Right ventricle myocardium superior (tissue), 1 donor: Measurements from ENCODE around the gene TXNDC11. TPM values are rescaled to one million over a fixed set of nuclear protein-coding genes. Genes with fewer than 3 reads are reported as not detected.
"Not testable (repeated sequence)": the region's sequence is repeated elsewhere in the genome, so short reads cannot be mapped to it uniquely, and the experiment has no call there.

Experiments
- ATAC-seq: fragments of 200-7000 bp; cut with Tn5 transposase; one replicate; pipeline ENCODE4 v1.9.1; 2020; ENCODE audit warnings: mild to moderate bottlenecking; ENCODE audit not compliant: poor library complexity
- DNase-seq: peaks from one replicate; pipeline ENCODE4 v3.0.0-alpha.2; 2020
- intact Hi-C: fragments of 100-400 bp; cut with DNase I; formaldehyde crosslinking; loops from one replicate; pipeline ENCODE4 v1.11.2; 2022
- long read RNA-seq: library from polyadenylated mRNA; unstranded; transcript quantifications from one replicate; pipeline ENCODE4 v2.0.0, GENCODE V29; 2021
- total RNA-seq: library from RNA; stranded (reverse); fragmentation: NEBNext Ultra II Directional; extraction: Animal tissue kit (Norgen Biotek cat#: 25700); gene quantifications from one replicate; pipeline ENCODE4 v1.2.1, GENCODE V29; 2021
- donor health status: DM: no; HTN: yes; CAD: no; lungs with severe emphysema.

Gene TXNDC11, protein sequence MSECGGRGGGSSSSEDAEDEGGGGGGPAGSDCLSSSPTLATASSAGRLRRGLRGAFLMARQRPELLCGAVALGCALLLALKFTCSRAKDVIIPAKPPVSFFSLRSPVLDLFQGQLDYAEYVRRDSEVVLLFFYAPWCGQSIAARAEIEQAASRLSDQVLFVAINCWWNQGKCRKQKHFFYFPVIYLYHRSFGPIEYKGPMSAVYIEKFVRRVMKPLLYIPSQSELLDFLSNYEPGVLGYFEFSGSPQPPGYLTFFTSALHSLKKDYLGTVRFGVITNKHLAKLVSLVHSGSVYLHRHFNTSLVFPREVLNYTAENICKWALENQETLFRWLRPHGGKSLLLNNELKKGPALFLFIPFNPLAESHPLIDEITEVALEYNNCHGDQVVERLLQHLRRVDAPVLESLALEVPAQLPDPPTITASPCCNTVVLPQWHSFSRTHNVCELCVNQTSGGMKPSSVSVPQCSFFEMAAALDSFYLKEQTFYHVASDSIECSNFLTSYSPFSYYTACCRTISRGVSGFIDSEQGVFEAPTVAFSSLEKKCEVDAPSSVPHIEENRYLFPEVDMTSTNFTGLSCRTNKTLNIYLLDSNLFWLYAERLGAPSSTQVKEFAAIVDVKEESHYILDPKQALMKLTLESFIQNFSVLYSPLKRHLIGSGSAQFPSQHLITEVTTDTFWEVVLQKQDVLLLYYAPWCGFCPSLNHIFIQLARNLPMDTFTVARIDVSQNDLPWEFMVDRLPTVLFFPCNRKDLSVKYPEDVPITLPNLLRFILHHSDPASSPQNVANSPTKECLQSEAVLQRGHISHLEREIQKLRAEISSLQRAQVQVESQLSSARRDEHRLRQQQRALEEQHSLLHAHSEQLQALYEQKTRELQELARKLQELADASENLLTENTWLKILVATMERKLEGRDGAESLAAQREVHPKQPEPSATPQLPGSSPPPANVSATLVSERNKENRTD
- total RNA-seq, result 18.6 TPM
- long read RNA-seq, transcript TXNDC11-201 (12 exons, 3,140 nt), result major isoform, 48 of 86 reads
- long read RNA-seq, partial matches to known transcripts, result 4 of 86 reads
- long read RNA-seq, other reads (novel, unspliced or antisense), result 33 of 86 reads

DNA sequence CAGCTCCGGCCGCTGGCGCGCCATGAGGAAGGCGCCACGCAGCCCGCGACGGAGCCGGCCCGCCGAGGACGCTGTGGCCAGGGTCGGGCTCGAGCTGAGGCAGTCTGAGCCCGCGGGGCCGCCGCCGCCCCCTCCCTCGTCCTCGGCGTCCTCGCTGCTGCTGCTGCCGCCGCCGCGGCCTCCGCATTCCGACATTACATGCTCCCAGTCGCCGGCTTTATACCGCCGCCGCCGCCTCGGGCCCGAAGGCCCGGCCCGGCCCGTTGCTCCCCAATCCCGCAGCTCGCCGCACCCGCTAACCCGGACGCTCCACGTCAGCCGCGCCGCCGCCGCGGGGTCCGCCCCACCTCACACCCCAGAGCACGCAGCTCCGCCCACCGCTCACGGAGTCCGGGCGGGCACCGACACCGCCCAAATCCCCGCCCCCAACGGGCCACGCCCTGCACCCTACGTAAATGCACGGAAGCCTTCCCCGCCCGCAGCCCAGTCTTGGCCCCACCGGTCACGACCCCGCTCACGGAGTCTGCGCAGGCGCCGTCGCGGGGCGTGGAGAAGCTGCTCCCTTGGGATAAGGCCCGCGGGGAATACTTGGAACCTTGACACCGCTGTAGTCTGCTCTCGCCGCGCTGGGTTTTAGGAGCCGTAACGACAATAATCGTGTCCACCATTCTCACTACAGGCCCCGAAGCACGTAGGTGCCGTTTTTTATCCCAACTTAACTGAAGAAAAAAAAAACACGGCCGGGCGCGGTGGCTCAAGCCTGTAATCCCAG is at the start of gene TXNDC11:
TSS of gene TXNDC11 (minus strand) at position 322 of the 772 bp plus-strand sequence. CDS start at position 195, 127 bp downstream.
- peak; percentile 97 for ATAC-seq
- DNase-seq, result peak; percentile 100
- intact Hi-C loops, result no loop called here

DNA sequence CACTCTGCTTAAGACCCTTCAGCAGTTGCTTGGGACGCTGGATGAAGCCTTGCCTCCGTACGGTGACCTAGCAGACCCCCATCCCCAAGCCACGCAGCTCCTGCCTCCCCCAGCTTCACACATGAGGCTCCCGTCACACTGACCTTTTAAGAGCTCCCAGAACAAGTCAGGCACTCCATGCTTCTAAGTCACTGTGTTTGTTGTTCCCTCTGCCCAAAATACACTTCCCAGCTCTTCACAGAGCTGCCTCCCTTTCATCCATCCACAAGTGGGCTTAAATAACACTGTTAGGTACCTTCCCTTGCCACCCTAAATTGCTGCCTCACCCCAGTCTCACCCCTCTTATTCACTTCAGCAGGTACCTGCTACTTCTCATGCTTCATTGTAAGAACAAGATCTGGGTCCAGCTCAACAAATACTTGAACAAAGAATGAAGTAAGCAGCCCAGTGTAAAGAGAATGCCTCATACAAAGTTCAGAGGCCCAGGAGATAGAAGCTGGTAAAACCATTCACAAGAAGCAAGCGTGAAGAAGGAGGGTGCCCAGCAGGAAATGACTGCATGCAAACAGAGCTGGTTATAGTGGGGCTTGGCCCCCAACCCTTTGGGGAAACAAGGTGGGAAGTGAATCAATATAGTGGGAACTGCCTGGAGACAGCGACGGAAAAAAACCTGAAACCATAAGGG is 48.6 kb upstream of the TXNDC11 start:
- ATAC-seq (no peak), DNase-seq (no peak)
- intact Hi-C loops, result no loop called here

DNA sequence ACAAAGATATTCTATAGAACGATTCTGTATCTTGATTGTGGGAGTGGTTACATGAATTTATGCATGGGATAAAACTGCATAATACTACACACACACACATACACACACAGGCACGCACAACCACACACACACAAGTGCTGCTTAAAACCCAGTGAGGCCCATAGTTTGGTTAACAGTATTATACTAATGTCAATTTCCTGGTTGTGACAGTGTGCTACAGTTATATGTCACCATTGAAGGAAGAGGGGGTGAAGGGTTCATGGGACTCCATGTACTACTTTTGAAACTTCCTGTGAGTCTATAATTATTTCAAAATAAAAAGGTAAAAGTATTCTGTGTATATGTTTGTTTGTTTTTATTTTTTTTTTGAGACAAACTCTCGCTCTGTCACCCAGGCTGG is 46.3 kb upstream of the TXNDC11 start:
- intact Hi-C loops, result no loop called here

DNA sequence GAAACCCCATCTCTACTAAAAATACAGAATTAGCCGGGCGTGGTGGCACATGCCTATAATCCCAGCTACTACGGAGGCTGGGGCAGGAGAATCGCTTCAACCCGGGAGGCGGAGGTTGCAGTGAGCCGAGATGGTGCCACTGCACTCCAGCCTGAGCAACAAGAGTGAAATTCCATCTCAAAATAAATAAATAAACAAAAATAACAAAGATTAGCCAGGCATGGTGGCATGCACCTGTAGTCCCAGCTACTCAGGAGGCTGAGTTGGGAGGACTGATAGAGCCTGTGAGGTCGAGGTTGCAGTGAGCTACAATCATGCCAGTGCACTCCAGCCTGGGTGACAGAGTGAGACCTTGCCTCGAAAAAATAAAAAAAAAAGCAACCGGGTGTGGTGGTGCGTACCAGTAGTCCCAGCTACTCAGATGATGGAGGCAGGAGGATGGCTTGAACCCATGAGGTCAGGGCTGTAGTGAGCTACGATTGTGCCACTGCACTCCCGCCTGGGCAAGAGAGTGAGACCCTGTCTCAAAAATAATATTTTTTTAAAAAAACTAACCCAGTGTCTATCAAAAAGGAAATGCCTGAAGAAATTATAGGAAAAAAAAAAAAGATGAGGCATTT is 42.4 kb upstream of the TXNDC11 start:
- intact Hi-C loops, DNase-seq, ATAC-seq: not testable (repeated sequence)

More for the DNA sequence above, 46.3 kb upstream of the TXNDC11 start:
- ATAC-seq (no peak), DNase-seq (no peak)

DNA sequence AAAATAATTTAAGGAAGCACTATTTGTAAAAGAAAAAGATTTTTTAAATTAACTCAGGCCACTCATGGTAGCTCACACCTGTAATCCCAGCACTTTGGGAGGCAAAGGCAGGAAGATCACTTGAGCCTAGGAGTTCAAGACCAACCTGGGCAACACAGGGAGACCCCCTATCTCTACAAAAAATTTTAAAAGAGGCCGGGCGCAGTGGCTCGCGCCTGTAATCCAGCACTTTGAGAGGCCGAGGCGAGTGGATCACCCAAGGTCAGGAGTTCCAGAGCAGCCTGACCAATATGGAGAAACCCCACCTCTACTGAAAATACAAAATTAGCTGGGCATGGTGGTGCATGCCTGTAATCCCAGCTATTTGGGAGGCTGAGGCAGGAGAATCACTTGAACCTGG is 41.7 kb upstream of the TXNDC11 start:
- ATAC-seq, DNase-seq, intact Hi-C loops: not testable (repeated sequence)

DNA sequence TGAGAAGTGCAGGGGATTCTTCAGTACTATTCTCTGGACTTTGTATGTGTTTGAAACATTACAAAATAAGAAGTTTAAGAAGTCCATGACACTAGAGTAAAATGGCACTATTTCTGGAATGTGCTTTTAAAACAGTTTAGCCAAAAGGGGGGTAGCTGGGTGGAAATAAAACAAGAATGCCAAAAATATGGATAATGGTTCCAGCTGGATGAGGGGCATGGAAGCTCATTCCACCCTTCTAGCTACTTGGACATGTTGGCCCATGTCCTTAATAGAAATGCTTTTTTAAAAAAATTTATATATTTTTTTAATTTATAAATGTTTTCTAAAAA is 41.3 kb upstream of the TXNDC11 start:
- intact Hi-C loops, result no loop called here
- ATAC-seq, result no peak
- no peak for DNase-seq

DNA sequence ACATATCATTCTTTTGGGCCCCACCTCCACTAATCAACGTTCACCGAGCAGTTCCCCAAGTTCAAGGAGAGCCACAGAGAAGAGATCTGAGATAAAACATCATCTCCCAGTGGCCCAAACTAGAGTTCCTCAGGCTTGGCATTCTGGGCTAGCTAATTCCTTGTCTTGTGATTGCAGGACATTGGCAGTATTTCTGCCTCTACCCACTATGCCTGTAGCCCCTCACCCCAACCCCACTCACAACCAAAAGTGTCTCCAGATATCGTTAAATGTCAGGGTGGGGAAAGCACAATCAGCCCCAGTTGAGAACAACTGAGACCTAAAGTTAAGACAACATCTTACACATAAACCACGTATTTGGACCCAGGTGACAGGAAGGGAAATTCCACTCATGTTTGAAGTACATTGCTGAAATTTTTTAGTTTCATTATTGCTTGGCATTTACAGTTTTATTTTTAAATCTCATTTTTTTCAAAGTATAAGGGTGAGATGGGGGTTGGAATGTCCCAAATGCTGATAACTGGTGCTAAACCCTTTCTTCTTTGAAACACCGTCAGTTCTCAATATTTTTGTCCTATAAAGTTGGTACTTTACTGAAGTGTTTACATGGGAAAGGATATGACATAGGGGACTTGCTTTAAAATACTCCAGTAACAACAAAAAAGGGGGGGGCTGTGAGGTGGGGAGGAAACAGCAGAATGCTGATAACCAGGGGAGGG is 40.8 kb upstream of the TXNDC11 start:
- intact Hi-C loops, result no loop called here
- DNase-seq (no peak), ATAC-seq (peak; percentile 48)

DNA sequence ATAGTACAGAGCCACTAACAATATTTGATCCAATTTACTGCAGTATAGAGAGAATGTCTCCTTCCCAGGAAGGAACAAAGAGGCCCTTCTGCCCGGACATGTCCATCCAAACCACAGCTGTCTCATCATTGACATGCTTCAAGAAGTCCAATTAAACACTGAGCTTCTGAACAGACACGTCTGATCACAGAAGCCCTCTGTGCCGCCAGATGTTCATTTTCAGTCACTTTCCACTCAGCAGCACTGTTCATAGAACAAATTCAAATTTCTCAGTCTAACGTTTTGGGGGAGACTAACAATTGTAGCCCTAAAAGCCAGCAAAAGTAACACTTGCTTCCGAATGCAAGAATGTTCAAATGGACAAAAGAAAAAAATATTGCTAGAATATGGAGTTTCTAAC is 39.1 kb upstream of the TXNDC11 start:
- intact Hi-C loops, result no loop called here
- DNase-seq (no peak), ATAC-seq (peak; percentile 8)

DNA sequence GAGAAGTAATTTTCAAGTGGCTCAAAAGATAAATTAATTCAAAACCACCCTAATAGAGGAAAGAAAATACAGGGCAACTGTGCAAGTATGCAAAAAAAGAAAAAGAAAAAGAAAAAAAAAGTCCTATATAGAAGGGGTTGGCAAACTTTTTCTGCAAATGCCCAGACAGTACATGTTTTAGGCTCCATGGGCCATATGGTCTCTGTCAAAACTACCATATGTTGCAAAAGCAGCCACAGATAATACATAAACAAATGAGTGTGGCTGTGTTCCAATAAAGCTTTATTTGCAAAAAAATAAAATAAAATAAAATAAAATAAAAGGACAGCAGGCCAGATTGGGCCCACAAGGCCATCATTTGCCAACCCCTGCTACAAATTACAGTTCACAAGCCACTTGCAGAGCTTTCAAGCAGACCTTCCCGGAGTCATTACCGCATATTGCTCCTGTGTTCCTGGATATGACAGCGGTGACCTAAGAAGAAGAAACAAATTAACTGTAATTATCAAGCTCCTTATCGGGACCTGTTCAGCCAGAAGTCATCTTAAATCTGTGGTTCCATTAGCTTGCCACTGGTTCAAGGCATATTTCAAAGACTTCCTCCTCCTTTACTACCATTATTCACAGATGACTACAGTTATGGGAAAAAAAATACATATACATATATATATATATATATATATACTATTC is 38.5 kb upstream of the TXNDC11 start:
- intact Hi-C loops, result no loop called here
- DNase-seq, result no peak
- ATAC-seq, result no peak

DNA sequence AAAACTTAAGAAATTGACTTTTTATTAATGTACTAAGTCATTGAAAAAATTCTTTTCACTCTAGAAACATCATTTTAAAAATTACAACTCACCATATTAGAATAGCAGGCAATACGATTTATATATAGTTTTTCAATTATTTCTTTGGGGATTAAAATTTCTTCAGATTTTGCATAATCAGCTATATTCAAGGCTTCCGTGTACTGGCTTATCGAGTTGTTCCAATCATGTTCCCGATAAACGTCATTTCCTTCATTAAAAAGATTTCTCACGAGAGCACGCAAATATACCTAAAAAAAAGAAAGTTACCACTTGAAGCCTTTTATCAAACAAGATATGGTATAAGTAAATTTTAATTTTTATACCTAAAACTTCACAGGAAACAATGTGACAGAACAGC is 36.4 kb upstream of the TXNDC11 start:
- intact Hi-C loops, result no loop called here
- ATAC-seq (no peak), DNase-seq (no peak)

DNA sequence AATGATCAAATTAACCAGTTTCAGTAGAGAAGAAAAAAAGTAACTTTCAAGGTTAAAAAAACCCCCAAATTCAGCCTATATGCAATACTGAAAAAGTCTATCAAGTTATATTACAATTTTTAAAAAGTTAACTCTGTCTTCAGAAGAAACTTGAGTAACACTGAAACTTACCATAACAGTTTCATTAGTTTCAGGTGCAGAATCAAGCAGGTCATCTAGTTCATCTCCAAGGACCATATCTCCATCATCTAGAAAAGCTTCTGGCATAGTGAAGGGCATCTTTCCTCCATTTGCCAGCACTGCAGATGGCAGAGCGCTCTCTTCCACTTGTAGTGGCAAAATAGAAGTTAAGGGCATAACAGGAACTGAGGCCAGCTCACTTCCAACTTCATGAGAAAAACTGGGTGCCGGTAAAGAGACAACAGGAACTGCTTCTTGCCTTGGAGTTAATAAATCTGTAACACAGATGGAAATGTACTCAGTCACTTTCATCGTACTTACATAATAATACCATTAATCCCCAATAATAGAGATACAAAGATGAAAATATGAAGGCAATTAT is 31.5 kb upstream of the TXNDC11 start:
- DNase-seq (no peak), ATAC-seq (no peak)
- intact Hi-C loops, result no loop called here

DNA sequence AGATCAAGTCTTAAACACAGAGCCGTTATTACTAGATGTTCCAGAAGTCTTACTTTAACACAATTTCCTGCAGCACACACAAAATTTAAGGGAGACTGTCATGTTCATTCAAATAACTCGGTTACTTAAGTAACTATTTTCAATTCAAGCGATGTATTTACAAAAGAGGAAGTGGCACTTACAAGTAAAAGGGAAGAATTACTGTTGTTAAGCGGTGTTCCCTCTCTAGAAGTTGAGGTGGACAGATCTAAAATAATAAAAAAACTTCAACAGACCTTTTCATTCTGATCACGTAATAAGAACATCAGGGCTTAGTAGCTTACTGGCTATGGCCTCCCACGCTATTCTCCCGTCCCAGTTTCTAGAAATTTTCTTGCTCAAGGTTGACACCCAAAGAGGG is 26.2 kb upstream of the TXNDC11 start:
- intact Hi-C loops, result no loop called here
- DNase-seq (no peak), ATAC-seq (no peak)

DNA sequence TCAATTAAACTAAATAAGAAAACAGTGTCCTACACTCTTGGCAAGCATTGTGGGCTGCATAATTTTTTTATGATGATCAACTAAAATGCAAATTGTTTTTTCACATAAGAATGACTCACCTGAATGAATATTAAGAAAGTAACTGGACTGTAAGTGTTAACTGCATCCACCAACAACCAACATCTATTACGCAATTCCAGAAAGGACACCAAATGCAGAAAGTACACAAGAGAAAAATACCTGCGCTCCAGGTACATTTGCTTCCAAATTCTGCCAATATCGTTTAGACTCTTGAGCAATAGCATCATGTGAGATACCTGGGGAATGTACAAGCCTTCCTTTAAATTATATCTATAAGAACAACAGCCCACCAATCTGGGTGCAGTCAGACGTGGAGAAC is 19.8 kb upstream of the TXNDC11 start:
- intact Hi-C loops, result no loop called here
- DNase-seq (no peak), ATAC-seq (no peak)

DNA sequence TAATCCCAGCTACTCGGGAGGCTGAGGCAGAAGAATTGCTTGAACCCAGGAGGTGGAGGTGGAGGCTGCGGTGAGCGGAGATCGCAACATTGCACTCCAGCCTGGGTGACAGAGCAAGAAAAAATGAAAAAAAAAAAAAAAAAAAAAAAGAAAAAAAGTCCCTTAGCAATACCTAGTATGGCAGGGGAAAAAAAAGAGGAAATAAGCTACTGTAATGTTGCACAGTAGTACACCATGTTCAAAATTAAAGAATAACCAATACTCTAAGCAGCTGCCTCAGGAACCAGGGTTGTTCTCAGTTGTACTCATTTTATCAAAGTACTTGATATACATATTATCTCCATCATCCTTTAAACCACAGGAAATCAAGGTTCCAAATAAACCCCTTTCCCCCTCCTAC is 17.3 kb upstream of the TXNDC11 start:
- DNase-seq (no peak), ATAC-seq (no peak)
- intact Hi-C loops, result no loop called here

DNA sequence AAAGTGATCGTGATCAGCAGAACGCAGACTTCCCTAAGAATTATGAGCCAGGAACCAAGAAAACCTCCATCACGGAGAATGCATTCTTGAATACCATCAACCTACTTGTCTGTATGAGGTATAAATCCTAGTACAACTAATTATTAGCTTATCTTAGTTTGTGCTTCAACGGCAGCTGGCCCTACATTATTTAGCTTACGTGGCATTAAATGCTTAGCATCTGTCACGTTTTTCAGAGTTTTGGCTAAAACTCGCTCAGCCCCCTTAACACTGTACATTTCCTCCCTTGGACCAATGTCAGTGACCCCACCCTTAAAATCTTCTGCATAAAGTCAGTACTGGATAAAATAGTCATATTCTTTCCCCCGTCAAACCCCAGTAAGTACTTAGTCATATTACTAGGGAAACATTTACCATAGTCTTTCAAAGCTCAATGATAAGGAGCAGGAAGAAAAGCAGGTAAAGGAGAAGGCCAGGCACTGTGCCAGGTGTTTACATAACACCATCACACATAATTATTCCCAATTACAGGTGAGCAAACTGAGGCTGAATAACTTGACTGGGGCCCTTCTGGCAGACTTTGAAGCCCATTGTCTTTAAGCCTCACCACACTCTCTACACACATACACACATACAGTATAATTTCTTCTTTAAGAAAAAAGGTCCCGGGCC is 16.6 kb upstream of the TXNDC11 start:
- DNase-seq, result no peak
- no peak for ATAC-seq
- intact Hi-C loops, result no loop called here
